BLaER1 treated with 17β-estradiol and CSF1 and Interleukin-3, amounts not matched to agents 10 nM and 100 nM (cell line): ENCODE results near the gene PLA2G4A.
A peak's percentile ranks its signal among the peaks of the same experiment; 100 is the strongest.

Experiments
- H3K27ac ChIP-seq, 11 experiments: shearing (Covaris generic); formaldehyde crosslinking; 2 replicates each; pipeline ENCODE4 v1.8.1; 2022
- H3K27me3 ChIP-seq, 11 experiments: shearing (Covaris generic); formaldehyde crosslinking; 2 replicates each; pipeline ENCODE4 v1.8.1; 2022
- H3K36me3 ChIP-seq, 11 experiments: shearing (Covaris generic); formaldehyde crosslinking; 2 replicates each; pipeline ENCODE4 v1.8.1; 2022
- H3K4me1 ChIP-seq, 10 experiments: shearing (Covaris generic); formaldehyde crosslinking; 2 replicates each; pipeline ENCODE4 v1.8.1; 2022
- H3K4me2 ChIP-seq, 11 experiments: shearing (Covaris generic); formaldehyde crosslinking; 2 replicates each; pipeline ENCODE4 v1.8.1; 2022
- H3K4me3 ChIP-seq, 10 experiments: shearing (Covaris generic); formaldehyde crosslinking; 2 replicates each; pipeline ENCODE4 v1.8.1; 2022
- H3K9ac ChIP-seq, 11 experiments: shearing (Covaris generic); formaldehyde crosslinking; 2 replicates each; pipeline ENCODE4 v1.8.1; 2022
- H3K9me3 ChIP-seq, 11 experiments: shearing (Covaris generic); formaldehyde crosslinking; replicated peaks in 1 of 11; 2 replicates each; pipeline ENCODE4 v1.8.1; 2022
- H4K20me1 ChIP-seq, 11 experiments: shearing (Covaris generic); formaldehyde crosslinking; 2 replicates each; pipeline ENCODE4 v1.8.1; 2022
- Cebpa-rat ChIP-seq, 11 experiments: shearing (Covaris generic); IDR thresholded peaks; 2 replicates each; pipeline ENCODE4 v1.8.1; 2022

Gene PLA2G4A

DNA sequence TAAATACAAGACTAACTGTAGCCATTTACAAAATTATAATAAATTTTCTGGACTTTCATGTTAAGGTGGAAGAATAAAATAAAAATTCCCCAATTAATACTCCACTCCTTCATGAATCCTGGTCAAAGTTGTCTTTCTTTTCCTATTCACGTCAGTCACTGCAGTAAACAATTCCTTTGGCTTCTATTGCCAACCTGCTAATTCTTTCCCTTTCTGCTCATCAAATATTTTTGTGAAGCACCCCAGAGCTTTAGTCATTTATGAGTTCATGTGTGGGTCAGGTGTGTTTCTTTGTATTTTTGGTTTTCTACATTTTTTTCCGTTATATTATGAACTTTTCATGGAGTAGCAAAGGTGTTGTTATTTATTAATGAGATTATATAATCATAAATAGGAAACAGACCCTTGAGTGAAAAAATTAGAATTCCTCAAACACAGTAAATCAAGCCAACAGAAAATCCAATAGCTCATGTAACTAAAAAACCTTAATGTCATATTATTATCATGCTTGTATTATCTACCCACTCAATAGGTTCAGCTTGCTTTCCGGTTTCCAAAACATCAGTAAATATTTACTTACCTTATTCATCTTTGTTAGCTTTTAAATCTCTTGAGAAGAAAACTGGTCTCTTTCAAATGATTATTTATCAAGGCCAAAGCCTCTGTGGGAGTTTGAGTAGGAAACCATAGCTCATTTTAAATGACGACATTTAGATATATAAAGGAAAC, 29.6 kb upstream of the PLA2G4A start:
- H3K27me3 ChIP-seq = no peaks in the 10 kb centered on the region
- no peak for TF ChIP-seq Cebpa-rat (IDR thresholded peaks at IDR 0.05)
- no peak overlapping the region for H3K4me2 ChIP-seq
- H3K4me3 ChIP-seq = no peak overlapping the region
- H3K4me1 ChIP-seq = no peaks in the 10 kb centered on the region
- H4K20me1 ChIP-seq = no peaks in the 10 kb centered on the region
- no peaks in the 10 kb centered on the region for H3K9me3 ChIP-seq
- no peak overlapping the region for H3K27ac ChIP-seq
- H3K9ac ChIP-seq = no peak overlapping the region
- no peaks in the 10 kb centered on the region for H3K36me3 ChIP-seq

GRCh38 chr1:186799689-186800054, 29.1 kb upstream of the PLA2G4A start:
- Histone ChIP-seq H3K36me3 (no peaks in the 10 kb centered on the region), H4K20me1 (no peaks in the 10 kb centered on the region), H3K4me1 (no peaks in the 10 kb centered on the region), H3K27ac (no peak overlapping the region), H3K9me3 (no peaks in the 10 kb centered on the region), H3K9ac (no peak overlapping the region), H3K4me3 (no peak overlapping the region), H3K27me3 (no peaks in the 10 kb centered on the region), H3K4me2 (no peak overlapping the region)
- no peak for TF ChIP-seq Cebpa-rat (IDR thresholded peaks at IDR 0.05)

GRCh38 chr1:186802388-186802787, 26.4 kb upstream of the PLA2G4A start:
- Histone ChIP-seq H3K4me1 (no peaks in the 10 kb centered on the region), H3K4me2 (no peak overlapping the region), H3K27me3 (no peaks in the 10 kb centered on the region), H3K27ac (no peak overlapping the region), H3K9ac (no peak overlapping the region), H3K9me3 (no peaks in the 10 kb centered on the region), H3K36me3 (no peaks in the 10 kb centered on the region), H4K20me1 (no peaks in the 10 kb centered on the region), H3K4me3 (no peak overlapping the region)
- no peak for TF ChIP-seq Cebpa-rat (IDR thresholded peaks at IDR 0.05)

GRCh38 chr1:186804679-186805078, 24.1 kb upstream of the PLA2G4A start:
- no peaks in the 10 kb centered on the region for H3K27me3 ChIP-seq
- H3K4me1 ChIP-seq = no peaks in the 10 kb centered on the region
- no peak overlapping the region for H3K27ac ChIP-seq
- no peak overlapping the region for H3K4me2 ChIP-seq
- H3K36me3 ChIP-seq = no peaks in the 10 kb centered on the region
- H3K9ac ChIP-seq = no peak overlapping the region
- H3K9me3 ChIP-seq = no peaks in the 10 kb centered on the region
- no peak for TF ChIP-seq Cebpa-rat (IDR thresholded peaks at IDR 0.05)
- no peak overlapping the region for H3K4me3 ChIP-seq
- no peaks in the 10 kb centered on the region for H4K20me1 ChIP-seq

- no peaks in the 10 kb centered on the region for H3K36me3 ChIP-seq
- H3K9me3 ChIP-seq = no peaks in the 10 kb centered on the region
- no peak overlapping the region for H3K9ac ChIP-seq
- H4K20me1 ChIP-seq = no peaks in the 10 kb centered on the region
- TF ChIP-seq Cebpa-rat (IDR thresholded peaks at IDR 0.05) = no peak
- no peak overlapping the region for H3K4me3 ChIP-seq
- no peaks in the 10 kb centered on the region for H3K27me3 ChIP-seq
- no peak overlapping the region for H3K27ac ChIP-seq
- no peaks in the 10 kb centered on the region for H3K4me1 ChIP-seq
- no peak overlapping the region for H3K4me2 ChIP-seq
Measured at GRCh38 chr1:186806477-186806876, 22.3 kb upstream of the PLA2G4A start.

DNA sequence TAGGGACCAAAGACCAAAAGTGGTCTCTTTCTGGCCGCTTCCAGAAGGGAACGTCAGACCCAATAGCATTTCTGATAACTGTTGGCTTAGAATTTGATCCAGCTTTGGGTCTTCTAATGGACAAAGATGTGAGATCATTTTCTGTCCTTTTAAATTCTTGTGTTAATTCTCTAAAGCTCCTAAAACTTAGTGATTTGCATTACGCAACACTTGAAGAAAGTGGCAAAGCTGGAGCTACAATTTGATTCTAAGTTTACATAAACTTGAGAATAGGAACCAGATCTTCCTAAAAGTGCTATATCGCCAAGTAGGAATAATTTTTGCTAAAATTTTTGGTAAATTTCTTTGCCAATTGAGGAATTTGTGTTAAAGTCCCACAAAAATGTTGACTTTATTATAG, 21.6 kb upstream of the PLA2G4A start:
- no peak overlapping the region for H3K4me3 ChIP-seq
- H3K9me3 ChIP-seq = no peaks in the 10 kb centered on the region
- H3K4me1 ChIP-seq = no peaks in the 10 kb centered on the region
- no peak overlapping the region for H3K9ac ChIP-seq
- no peak overlapping the region for H3K4me2 ChIP-seq
- H3K27ac ChIP-seq = no peak overlapping the region
- H3K27me3 ChIP-seq = no peaks in the 10 kb centered on the region
- H4K20me1 ChIP-seq = no peaks in the 10 kb centered on the region
- peak in 5 of 11 experiments; percentile 38 to 65 (median 53); a peak in 6 of 22 replicates for TF ChIP-seq Cebpa-rat (IDR thresholded peaks at IDR 0.05)
- no peaks in the 10 kb centered on the region for H3K36me3 ChIP-seq

DNA sequence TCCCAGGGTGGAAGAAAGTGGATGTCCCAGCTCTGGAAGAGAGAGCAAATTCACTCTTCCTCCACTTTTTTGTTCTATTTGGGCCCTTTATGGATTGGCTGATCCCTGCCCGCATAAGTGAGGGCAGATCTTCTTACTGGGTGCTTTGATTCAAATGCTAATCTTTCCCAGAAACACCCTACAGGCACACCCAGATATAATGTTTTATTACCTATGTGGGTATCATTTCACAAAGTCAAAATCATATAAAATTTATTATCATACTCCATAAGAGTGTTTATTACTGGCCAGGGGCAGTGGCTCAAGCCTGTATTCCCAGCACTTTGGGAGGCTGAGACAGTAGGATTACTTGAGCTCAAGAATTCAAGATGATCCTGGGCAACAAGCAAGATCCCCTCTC, 16.9 kb upstream of the PLA2G4A start:
- H3K9me3 ChIP-seq = no peaks in the 10 kb centered on the region
- H3K4me2 ChIP-seq = no peak overlapping the region
- no peak overlapping the region for H3K4me3 ChIP-seq
- no peaks in the 10 kb centered on the region for H3K4me1 ChIP-seq
- H3K36me3 ChIP-seq = no peaks in the 10 kb centered on the region
- no peak overlapping the region for H3K27ac ChIP-seq
- H3K27me3 ChIP-seq = no peaks in the 10 kb centered on the region
- TF ChIP-seq Cebpa-rat (IDR thresholded peaks at IDR 0.05) = no peak
- H4K20me1 ChIP-seq = no peaks in the 10 kb centered on the region
- no peak overlapping the region for H3K9ac ChIP-seq

DNA sequence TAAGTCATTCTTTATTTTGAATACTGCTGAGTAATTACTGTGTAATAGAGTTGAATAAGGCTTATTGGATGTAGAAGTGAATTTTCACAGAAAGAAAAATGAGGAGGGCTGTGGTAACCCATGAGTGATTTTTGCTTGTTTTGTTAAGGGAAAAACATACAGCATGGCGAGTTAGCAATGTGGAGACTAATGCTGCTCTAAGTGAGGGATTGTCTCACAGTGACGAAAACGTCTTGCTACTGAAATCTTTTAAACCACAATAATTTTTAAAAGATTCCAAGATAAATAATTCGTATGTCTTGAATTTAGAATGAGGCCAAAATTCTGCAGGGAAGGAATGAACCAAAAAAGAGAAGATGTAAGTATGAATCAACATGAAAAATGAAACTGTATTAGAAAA, 16.2 kb upstream of the PLA2G4A start:
- Histone ChIP-seq H3K27me3 (no peaks in the 10 kb centered on the region), H3K4me1 (peaks cover 0 to under 1% (median 0%) of the 10 kb centered on the region in 10 experiments; a peak in 2 of 20 replicates), H3K36me3 (no peaks in the 10 kb centered on the region), H3K9ac (no peak overlapping the region), H3K4me3 (no peak overlapping the region), H3K4me2 (no peak overlapping the region), H4K20me1 (no peaks in the 10 kb centered on the region), H3K9me3 (no peaks in the 10 kb centered on the region), H3K27ac (no peak overlapping the region)
- no peak for TF ChIP-seq Cebpa-rat (IDR thresholded peaks at IDR 0.05)

- no peaks in the 10 kb centered on the region for H3K36me3 ChIP-seq
- no peaks in the 10 kb centered on the region for H3K27me3 ChIP-seq
- no peak overlapping the region for H3K27ac ChIP-seq
- no peak overlapping the region for H3K9ac ChIP-seq
- TF ChIP-seq Cebpa-rat (IDR thresholded peaks at IDR 0.05) = no peak
- no peak overlapping the region for H3K4me2 ChIP-seq
- H4K20me1 ChIP-seq = no peaks in the 10 kb centered on the region
- no peak overlapping the region for H3K4me3 ChIP-seq
- H3K9me3 ChIP-seq = no peaks in the 10 kb centered on the region
- H3K4me1 ChIP-seq = peaks cover 0 to 9% (median 2%) of the 10 kb centered on the region in 10 experiments; a peak in 9 of 20 replicates
Measured at GRCh38 chr1:186813420-186813819, 15.3 kb upstream of the PLA2G4A start.

DNA sequence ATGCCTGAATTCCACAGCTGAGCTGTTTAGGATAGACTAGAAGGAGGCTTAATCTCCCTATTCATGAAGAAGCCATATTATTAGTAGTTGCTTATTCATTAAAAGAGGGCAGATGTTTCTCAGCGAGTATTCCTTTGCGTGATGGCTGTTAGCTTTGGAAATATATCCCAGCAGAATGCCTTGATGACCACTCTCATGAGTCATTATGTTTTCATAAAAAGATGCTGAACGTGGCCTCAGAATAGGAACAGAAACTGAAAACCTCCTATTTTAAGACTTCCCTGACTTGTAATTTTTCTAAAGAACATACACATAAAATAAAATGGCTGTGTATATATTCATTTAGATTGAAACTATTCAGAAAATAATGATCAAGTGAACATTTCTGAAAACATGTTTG, 9.6 kb upstream of the PLA2G4A start:
- peaks cover 0 to 28% (median 15%) of the 10 kb centered on the region in 10 experiments; a peak in 12 of 20 replicates for H3K4me1 ChIP-seq
- no peak for TF ChIP-seq Cebpa-rat (IDR thresholded peaks at IDR 0.05)
- H3K36me3 ChIP-seq = no peaks in the 10 kb centered on the region
- peak overlapping the region in 6 of 11 experiments; percentile 41 to 82 (median 68); a peak in 10 of 22 replicates for H3K27ac ChIP-seq
- peak overlapping the region in 1 of 11 experiments; percentile 41; a peak in 3 of 22 replicates for H3K9ac ChIP-seq
- H3K9me3 ChIP-seq = no peaks in the 10 kb centered on the region
- H3K4me2 ChIP-seq = peak overlapping the region in 7 of 11 experiments; percentile 7 to 82 (median 67); a peak in 12 of 22 replicates
- no peaks in the 10 kb centered on the region for H3K27me3 ChIP-seq
- no peaks in the 10 kb centered on the region for H4K20me1 ChIP-seq
- no peak overlapping the region for H3K4me3 ChIP-seq
